Stimulated activated CD8-positive, alpha-beta memory T cell treated with anti-CD3 and anti-CD28 coated beads, Interleukin-7, amount 100 ng/mL, for 24 hours (primary cell): ENCODE data around the gene DUS1L.
A peak's percentile ranks its signal among the peaks of the same experiment; 100 is the strongest.

Source experiments
- DNase-seq: peaks from one replicate; pipeline ENCODE4 v3.0.0-alpha.2; 2020; ENCODE audit warnings: low read depth

The DUS1L gene

GRCh38 chr17:82023447-82024241, 42.0 kb downstream of the DUS1L start:
- DNase-seq = no peak

- DNase-seq = peak; percentile 99
Measured at GRCh38 chr17:82022981-82023446, 42.6 kb downstream of the DUS1L start, which contains the start of gene LRRC45. Gene LRRC45, plus strand, starts transcription at chr17:82023305. Its CDS starts 339 bp downstream, at chr17:82023644.

- no peak for DNase-seq
Measured at GRCh38 chr17:82022310-82022980, 43.2 kb downstream of the DUS1L start, which contains the start of gene CENPX. Gene CENPX, minus strand, starts transcription at chr17:82022878. Its CDS starts 17 bp downstream, at chr17:82022861.

- DNase-seq = no peak
Measured at GRCh38 chr17:82021900-82022309, 43.7 kb downstream of the DUS1L start.

GRCh38 chr17:82021107-82021899, 44.3 kb downstream of the DUS1L start:
- DNase-seq = no peak

GRCh38 chr17:82020572-82021106, 45.0 kb downstream of the DUS1L start:
- DNase-seq = no peak

- peak; percentile 37 for DNase-seq
Measured at GRCh38 chr17:82019690-82020571, 45.7 kb downstream of the DUS1L start.

- no peak for DNase-seq
Measured at GRCh38 chr17:82018989-82019689, 46.5 kb downstream of the DUS1L start.

GRCh38 chr17:82018152-82018988, 47.2 kb downstream of the DUS1L start:
- no peak for DNase-seq

GRCh38 chr17:82017612-82018151, 47.9 kb downstream of the DUS1L start:
- no peak for DNase-seq

GRCh38 chr17:82016875-82017459, 48.6 kb downstream of the DUS1L start:
- DNase-seq = no peak

GRCh38 chr17:82016061-82016874, 49.3 kb downstream of the DUS1L start:
- DNase-seq = no peak

- DNase-seq = no peak
Measured at GRCh38 chr17:82015311-82015971, 50.2 kb downstream of the DUS1L start.

GRCh38 chr17:82014971-82015310, 50.7 kb downstream of the DUS1L start:
- no peak for DNase-seq

GRCh38 chr17:82014432-82014831, 51.2 kb downstream of the DUS1L start:
- DNase-seq = no peak

GRCh38 chr17:82013772-82014321, 51.8 kb downstream of the DUS1L start:
- no peak for DNase-seq

GRCh38 chr17:82013341-82013740, 52.3 kb downstream of the DUS1L start:
- DNase-seq = no peak
